ENCODE results near the gene VSTM2B.

The VSTM2B gene

DNA sequence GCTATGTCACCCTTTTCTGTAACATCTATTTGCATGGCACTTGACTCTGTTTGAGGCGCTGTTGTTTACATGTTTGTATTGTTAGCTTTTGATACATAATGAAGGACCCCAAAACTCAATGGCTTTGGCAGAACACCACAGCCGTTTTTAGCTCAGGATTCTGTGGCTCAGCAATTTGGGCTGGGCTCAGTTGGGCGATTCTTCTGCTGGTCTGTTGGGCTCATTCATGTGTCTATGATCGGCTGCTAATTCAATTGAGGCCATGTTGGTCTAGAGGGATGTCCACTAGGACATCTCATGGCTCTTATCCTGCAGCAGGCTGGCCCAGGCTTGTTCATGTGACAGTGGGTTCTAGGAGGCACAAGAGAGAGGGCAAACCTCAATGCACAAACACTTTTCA lies 33.9 kb downstream of the VSTM2B start:
- peaks cover 49% of the 10 kb centered on the region for H3K9me3 Mint-ChIP-seq
- H3K4me1 Mint-ChIP-seq: peaks cover 9% of the 10 kb centered on the region
- TF ChIP-seq, protein P1, sequence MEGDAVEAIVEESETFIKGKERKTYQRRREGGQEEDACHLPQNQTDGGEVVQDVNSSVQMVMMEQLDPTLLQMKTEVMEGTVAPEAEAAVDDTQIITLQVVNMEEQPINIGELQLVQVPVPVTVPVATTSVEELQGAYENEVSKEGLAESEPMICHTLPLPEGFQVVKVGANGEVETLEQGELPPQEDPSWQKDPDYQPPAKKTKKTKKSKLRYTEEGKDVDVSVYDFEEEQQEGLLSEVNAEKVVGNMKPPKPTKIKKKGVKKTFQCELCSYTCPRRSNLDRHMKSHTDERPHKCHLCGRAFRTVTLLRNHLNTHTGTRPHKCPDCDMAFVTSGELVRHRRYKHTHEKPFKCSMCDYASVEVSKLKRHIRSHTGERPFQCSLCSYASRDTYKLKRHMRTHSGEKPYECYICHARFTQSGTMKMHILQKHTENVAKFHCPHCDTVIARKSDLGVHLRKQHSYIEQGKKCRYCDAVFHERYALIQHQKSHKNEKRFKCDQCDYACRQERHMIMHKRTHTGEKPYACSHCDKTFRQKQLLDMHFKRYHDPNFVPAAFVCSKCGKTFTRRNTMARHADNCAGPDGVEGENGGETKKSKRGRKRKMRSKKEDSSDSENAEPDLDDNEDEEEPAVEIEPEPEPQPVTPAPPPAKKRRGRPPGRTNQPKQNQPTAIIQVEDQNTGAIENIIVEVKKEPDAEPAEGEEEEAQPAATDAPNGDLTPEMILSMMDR (IDR thresholded peaks at IDR 0.05): no peak
- H3K4me3 Mint-ChIP-seq: no peak overlapping the region
- H3K27me3 Mint-ChIP-seq (ENCODE audit: low read depth, poor library complexity): peaks cover 13% of the 10 kb centered on the region
- H3K36me3 Mint-ChIP-seq (ENCODE audit: low read depth): peaks cover 7% of the 10 kb centered on the region
- no peak for DNase-seq
- no peak overlapping the region for H3K27ac Mint-ChIP-seq

DNA sequence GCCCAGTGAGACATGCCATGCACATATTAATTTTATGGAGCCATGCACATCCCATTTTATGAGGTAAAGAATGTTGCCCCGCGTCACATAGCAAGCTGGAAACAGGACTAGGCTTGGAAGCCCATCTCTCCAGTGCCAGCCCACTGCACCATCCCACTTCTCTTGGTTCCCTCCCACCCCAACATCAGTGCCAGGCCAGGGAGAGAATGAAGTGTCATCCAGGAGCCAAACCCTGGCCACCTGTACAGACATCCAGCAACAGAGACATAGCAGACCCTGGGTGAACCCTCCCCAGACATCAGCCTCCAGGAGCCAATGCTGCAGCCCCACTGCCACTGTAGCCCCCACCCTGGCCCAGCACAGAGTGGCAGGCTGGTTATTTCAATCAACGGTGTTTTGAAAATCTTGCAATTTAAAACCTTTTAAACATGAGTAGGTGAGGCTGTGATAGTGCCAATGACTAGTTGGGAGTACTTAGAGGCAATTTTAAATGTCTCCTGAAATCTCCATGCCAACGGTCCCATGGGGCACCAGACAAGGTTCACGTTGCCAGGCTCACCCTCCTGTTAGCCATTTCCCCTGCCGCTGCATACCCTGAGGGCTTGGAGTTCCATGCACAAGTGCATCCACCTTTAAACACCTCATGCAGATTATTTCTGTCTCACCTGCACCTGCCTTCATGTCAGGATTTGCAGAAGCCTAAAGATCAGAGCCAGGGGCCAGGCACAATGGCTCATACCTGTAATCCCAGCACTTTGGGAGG lies 34.7 kb downstream of the VSTM2B start:
- TF ChIP-seq, protein P1 (IDR thresholded peaks at IDR 0.05): no peak
- Mint-ChIP-seq H3K9me3 (peaks cover 41% of the 10 kb centered on the region), H3K27me3 (ENCODE audit: low read depth, poor library complexity) (peaks cover 20% of the 10 kb centered on the region), H3K36me3 (ENCODE audit: low read depth) (peaks cover 7% of the 10 kb centered on the region), H3K4me1 (peaks cover 9% of the 10 kb centered on the region), H3K4me3 (no peak overlapping the region), H3K27ac (no peak overlapping the region)
- no peak for DNase-seq

DNA sequence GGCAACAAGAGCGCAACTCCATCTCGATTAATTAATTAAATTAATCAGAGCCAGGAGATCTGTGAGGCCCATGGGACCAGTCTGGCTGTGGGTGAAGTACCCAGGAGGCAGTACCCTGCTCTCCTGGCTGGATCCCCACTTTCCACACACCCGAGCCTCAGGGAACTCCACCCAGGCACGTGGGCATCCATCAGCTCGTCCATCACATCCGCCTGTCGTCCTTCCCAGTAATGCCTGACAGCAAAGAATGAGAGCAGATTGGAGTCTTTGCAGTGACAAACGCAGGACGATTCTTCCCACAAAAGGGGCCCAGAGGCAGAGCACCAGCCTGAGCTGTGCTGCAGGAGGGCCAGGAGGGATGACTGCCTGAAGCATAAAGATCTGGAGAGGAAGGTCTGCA lies 35.8 kb downstream of the VSTM2B start:
- Mint-ChIP-seq H3K36me3 (ENCODE audit: low read depth) (peaks cover 7% of the 10 kb centered on the region), H3K27ac (no peak overlapping the region), H3K27me3 (ENCODE audit: low read depth, poor library complexity) (peaks cover 21% of the 10 kb centered on the region), H3K9me3 (peaks cover 30% of the 10 kb centered on the region), H3K4me3 (no peak overlapping the region), H3K4me1 (peaks cover 9% of the 10 kb centered on the region)
- TF ChIP-seq, protein P1 (IDR thresholded peaks at IDR 0.05): no peak
- no peak for DNase-seq

DNA sequence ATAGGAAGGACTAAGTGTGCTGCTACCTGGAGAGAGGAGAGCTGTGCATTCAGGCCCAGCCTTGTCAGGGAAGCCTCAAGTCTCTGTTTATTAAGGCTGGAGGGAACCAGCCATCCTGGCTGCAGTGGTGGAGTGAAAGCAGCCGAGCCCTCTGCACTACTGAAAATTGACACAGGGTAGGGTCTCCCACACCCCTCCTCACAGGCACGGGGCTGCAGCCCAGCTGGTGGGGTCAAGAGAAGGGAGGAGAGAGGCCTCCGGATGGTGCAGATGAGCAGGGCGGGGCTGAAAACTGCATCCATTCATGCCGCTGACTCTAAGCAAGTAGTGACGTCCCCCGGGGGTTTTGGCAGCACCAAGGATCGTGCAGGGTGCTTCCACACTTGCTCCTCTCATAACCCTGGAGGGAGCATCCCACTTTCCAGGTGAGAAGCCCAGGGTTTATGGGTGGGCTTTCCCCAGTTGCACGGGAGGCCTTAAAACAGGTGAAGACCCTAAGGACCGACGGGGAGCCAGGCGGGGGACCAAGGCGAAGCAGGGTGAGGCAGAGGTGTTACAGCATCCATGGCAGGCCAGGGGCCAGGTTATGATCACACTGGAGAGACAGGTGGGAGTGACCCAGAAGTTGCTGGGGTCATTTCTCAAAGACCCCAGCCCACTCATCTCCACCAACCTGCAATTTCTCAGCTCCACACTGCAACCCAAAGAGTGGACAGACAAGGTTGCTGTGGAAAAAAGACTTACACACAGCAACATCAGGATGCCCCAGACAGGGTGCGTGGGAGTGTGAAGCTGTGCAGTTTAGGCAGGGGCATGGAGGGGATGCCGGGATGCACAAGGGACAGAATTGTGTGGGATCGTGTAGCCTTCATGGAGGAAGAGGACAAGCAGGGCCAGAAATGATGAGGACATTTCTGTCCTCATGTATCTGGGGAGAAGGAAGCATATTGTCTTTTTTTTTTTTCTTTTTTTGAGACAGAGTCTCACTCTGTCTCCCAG lies 36.8 kb downstream of the VSTM2B start:
- peaks cover 7% of the 10 kb centered on the region for H3K36me3 Mint-ChIP-seq (ENCODE audit: low read depth)
- peaks cover 21% of the 10 kb centered on the region for H3K27me3 Mint-ChIP-seq (ENCODE audit: low read depth, poor library complexity)
- H3K4me3 Mint-ChIP-seq: no peak overlapping the region
- DNase-seq: no peak
- no peak overlapping the region for H3K27ac Mint-ChIP-seq
- peaks cover 9% of the 10 kb centered on the region for H3K4me1 Mint-ChIP-seq
- peaks cover 20% of the 10 kb centered on the region for H3K9me3 Mint-ChIP-seq
- TF ChIP-seq, protein P1 (IDR thresholded peaks at IDR 0.05): no peak

DNA sequence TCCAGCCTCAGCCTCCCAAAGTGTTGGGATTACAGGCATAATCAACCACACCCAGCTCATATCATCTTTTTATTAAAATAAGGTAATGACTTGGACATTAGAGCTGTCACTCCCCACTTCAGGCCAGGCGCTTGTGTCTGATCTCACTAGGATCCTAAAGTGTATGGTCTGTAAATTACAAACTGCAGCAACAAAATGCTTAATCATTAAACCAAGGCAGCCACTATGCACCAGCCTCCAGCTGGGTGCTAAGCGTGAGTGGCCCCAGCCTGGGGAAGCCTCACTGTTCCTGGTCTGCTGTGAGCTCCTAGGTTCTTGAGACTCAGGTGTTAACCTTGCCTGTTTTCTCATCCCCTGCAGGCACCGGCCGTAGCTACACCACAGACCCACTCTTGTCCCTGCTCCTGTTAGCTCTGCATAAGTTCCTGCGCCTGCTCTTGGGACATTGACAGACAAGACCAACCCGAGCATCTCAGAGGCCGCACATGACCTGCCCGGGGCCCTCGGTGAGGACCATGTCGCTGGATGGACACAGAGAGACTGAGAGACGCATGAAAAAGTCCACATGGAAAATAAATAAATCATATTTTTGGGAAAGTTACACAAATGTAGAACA lies 37.8 kb downstream of the VSTM2B start:
- H3K27ac Mint-ChIP-seq: no peak overlapping the region
- H3K36me3 Mint-ChIP-seq (ENCODE audit: low read depth): peaks cover 7% of the 10 kb centered on the region
- peaks cover 14% of the 10 kb centered on the region for H3K4me1 Mint-ChIP-seq
- no peak overlapping the region for H3K4me3 Mint-ChIP-seq
- H3K9me3 Mint-ChIP-seq: peaks cover 10% of the 10 kb centered on the region
- DNase-seq: no peak
- peaks cover 26% of the 10 kb centered on the region for H3K27me3 Mint-ChIP-seq (ENCODE audit: low read depth, poor library complexity)
- TF ChIP-seq, protein P1 (IDR thresholded peaks at IDR 0.05): no peak
